SK-N-SH (cell line): ENCODE data around the gene PGK2. TPM values are rescaled to one million over a fixed set of nuclear protein-coding genes. Genes with fewer than 3 reads are reported as not detected.

ENCODE experiments used
- CTCF ChIA-PET: fragments of 300-600, 350-600 bp; formaldehyde crosslinking; extraction: SDS; loops from one replicate; lab custom pipeline; 2021; lab: Yijun Ruan, JAX
- POLR2A ChIA-PET: fragments of 350-600 bp; sonication (Branson Sonifier 250); formaldehyde crosslinking; extraction: SDS; loops from one replicate; lab custom pipeline; 2020; ENCODE audit warnings: antibody characterized with exemption, inconsistent platforms; lab: Yijun Ruan, JAX
- DNase-seq: peaks from one replicate; pipeline ENCODE4 v3.0.0; 2012
- H2AFZ ChIP-seq: fragments of 200-600 bp; sonication (generic); 2 replicates; pipeline ENCODE4 v1.8.1; 2016; ENCODE audit warnings: antibody characterized with exemption, mild to moderate bottlenecking, low read depth
- H3F3A ChIP-seq: fragments of 200-600 bp; sonication (generic); replicated peaks from 2 replicates; pipeline ENCODE3; 2016; ENCODE audit warnings: antibody characterized with exemption, mild to moderate bottlenecking; ENCODE audit not compliant: insufficient read depth
- H3K27ac ChIP-seq, 2 experiments: fragments of 200-500 bp in 1 of 2; fragments of 200-600 bp in 1 of 2; sonication (Bioruptor generic) in 1 of 2; sonication (generic), shearing (Covaris generic) in 1 of 2; 2 replicates each; pipeline versions ENCODE4 v1.5.1 to v1.6.1; 2014 to 2016; ENCODE audit warnings: low read depth in 2 of 2, inconsistent platforms in 1 of 2, low read length in 1 of 2, mild to moderate bottlenecking in 1 of 2, mixed read lengths in 1 of 2
- H3K27me3 ChIP-seq: fragments of 200-600 bp; sonication (generic), shearing (Covaris generic); 2 replicates; pipeline ENCODE4 v1.6.1; 2016; ENCODE audit warnings: mixed run types; ENCODE audit not compliant: insufficient read depth
- H3K36me3 ChIP-seq, 2 experiments: fragments of 200-500 bp in 1 of 2; fragments of 200-600 bp in 1 of 2; sonication (Bioruptor generic) in 1 of 2; sonication (generic) in 1 of 2; replicated peaks in 1 of 2; 2 replicates each; pipeline versions ENCODE3 to v1.5.1; 2014 to 2016; ENCODE audit warnings: low read length in 1 of 2, mild to moderate bottlenecking in 1 of 2; ENCODE audit not compliant: insufficient read depth in 2 of 2, control insufficient read depth in 1 of 2
- H3K4me1 ChIP-seq, 2 experiments: fragments of 200-500 bp in 1 of 2; fragments of 200-600 bp in 1 of 2; sonication (Bioruptor generic) in 1 of 2; sonication (generic), shearing (Covaris generic) in 1 of 2; 2 replicates each; pipeline versions ENCODE4 v1.5.1 to v1.6.1; 2014 to 2016; ENCODE audit warnings: low read depth in 1 of 2, low read length in 1 of 2, mixed run types in 1 of 2; ENCODE audit not compliant: insufficient read depth in 2 of 2, control insufficient read depth in 1 of 2
- H3K4me2 ChIP-seq: fragments of 200-600 bp; sonication (generic), shearing (Covaris generic); 2 replicates; pipeline ENCODE4 v1.6.1; 2017; ENCODE audit warnings: mixed run types
- H3K4me3 ChIP-seq, 2 experiments: fragments of 200-500 bp in 1 of 2; fragments of 200-600 bp in 1 of 2; sonication (Bioruptor generic) in 1 of 2; sonication (generic), shearing (Covaris generic) in 1 of 2; 2 replicates each; pipeline versions ENCODE4 v1.5.1 to v1.8.1; 2014 to 2016; ENCODE audit warnings: low read depth in 2 of 2, inconsistent platforms in 1 of 2, low read length in 1 of 2, mild to moderate bottlenecking in 1 of 2, mixed read lengths in 1 of 2, moderate library complexity in 1 of 2
- H3K79me2 ChIP-seq: fragments of 200-600 bp; sonication (generic); 2 replicates; pipeline ENCODE4 v1.8.1; 2017; ENCODE audit warnings: mild to moderate bottlenecking; ENCODE audit not compliant: insufficient read depth
- H3K9ac ChIP-seq: fragments of 200-600 bp; sonication (generic); 2 replicates; pipeline ENCODE4 v1.6.1; 2017; ENCODE audit warnings: mixed run types
- H3K9me2 ChIP-seq: fragments of 200-600 bp; sonication (generic); 2 replicates; pipeline ENCODE4 v1.6.1; 2017; ENCODE audit warnings: mixed run types
- H3K9me3 ChIP-seq: fragments of 200-600 bp; sonication (generic); 2 replicates; pipeline ENCODE4 v1.6.1; 2017; ENCODE audit warnings: mixed run types, mild to moderate bottlenecking, moderate library complexity
- H4K20me1 ChIP-seq: fragments of 200-600 bp; sonication (generic); 2 replicates; pipeline ENCODE4 v1.6.1; 2017; ENCODE audit warnings: mild to moderate bottlenecking, mixed run types; ENCODE audit not compliant: insufficient read depth
- FOXJ3 ChIP-seq: sonication (generic); formaldehyde crosslinking; IDR thresholded peaks from 2 replicates; pipeline ENCODE4 v1.5.1; 2020; ENCODE audit warnings: mild to moderate bottlenecking, missing genetic modification reagents
- GABPA ChIP-seq: IDR thresholded peaks from 2 replicates; pipeline ENCODE4 v1.4.0; 2012; ENCODE audit warnings: low read depth, mild to moderate bottlenecking
- GATA2 ChIP-seq: sonication (generic); formaldehyde crosslinking; IDR thresholded peaks from 2 replicates; pipeline ENCODE4 v1.5.0; 2020; ENCODE audit warnings: mild to moderate bottlenecking, missing genetic modification reagents
- JUND ChIP-seq: IDR thresholded peaks from 2 replicates; pipeline ENCODE4 v1.4.0; 2012
- NFIC ChIP-seq: IDR thresholded peaks from 2 replicates; pipeline ENCODE4 v1.4.0; 2012; ENCODE audit warnings: borderline replicate concordance
- PBX3 ChIP-seq: IDR thresholded peaks from 2 replicates; pipeline ENCODE4; 2012
- RCOR1 ChIP-seq: fragments of 150-350 bp; IDR thresholded peaks from 2 replicates; pipeline ENCODE4 v1.6.1; 2017; ENCODE audit warnings: antibody characterized with exemption, low read length
- RFX5 ChIP-seq: IDR thresholded peaks from 2 replicates; pipeline ENCODE4 v1.6.1; 2012; ENCODE audit warnings: mild to moderate bottlenecking, improper control_type of control experiment, low read length
- SMC3 ChIP-seq: IDR thresholded peaks from 2 replicates; pipeline ENCODE4 v1.6.1; 2012; ENCODE audit warnings: low read depth, low read length, improper control_type of control experiment
- TAF1 ChIP-seq: IDR thresholded peaks from 2 replicates; pipeline ENCODE4 v1.6.1; 2012; ENCODE audit warnings: low read depth, mild to moderate bottlenecking, low read length, moderate library complexity, borderline replicate concordance
- YY1 ChIP-seq: IDR thresholded peaks from 2 replicates; pipeline ENCODE4 v1.4.0; 2012; ENCODE audit warnings: low read depth, mild to moderate bottlenecking
- WGBS: methylation state at CpG from one replicate; pipeline ENCODE4 v1.1.6; 2017; ENCODE audit warnings: low lambda C conversion rate; 5-methylcytosine and 5-hydroxymethylcytosine counted together
- polyA plus RNA-seq, 3 experiments: library from polyadenylated mRNA; depleted of rRNA; stranded (reverse); fragments of >200 nt; gene quantifications; 2 replicates each; pipeline ENCODE4 v1.2.3, GENCODE V29; 2012
- TF ChIP-seq, protein P1 (sequence below): IDR thresholded peaks from 2 replicates; pipeline ENCODE4 v1.4.0; 2012; ENCODE audit warnings: low read depth
- TF ChIP-seq, protein P2 (sequence below): fragments of 150-350 bp; IDR thresholded peaks from 2 replicates; pipeline ENCODE4 v1.6.1; 2017; ENCODE audit warnings: antibody characterized with exemption, low read length, low read depth, borderline replicate concordance
- TF ChIP-seq, protein P3 (sequence below): IDR thresholded peaks from 2 replicates; pipeline ENCODE4 v1.4.0; 2012; ENCODE audit warnings: low read depth, borderline replicate concordance

PGK2 gene
- polyA plus RNA-seq, 1 of the 3 experiments (the other 2 are of a cell fraction), result not detected

DNA sequence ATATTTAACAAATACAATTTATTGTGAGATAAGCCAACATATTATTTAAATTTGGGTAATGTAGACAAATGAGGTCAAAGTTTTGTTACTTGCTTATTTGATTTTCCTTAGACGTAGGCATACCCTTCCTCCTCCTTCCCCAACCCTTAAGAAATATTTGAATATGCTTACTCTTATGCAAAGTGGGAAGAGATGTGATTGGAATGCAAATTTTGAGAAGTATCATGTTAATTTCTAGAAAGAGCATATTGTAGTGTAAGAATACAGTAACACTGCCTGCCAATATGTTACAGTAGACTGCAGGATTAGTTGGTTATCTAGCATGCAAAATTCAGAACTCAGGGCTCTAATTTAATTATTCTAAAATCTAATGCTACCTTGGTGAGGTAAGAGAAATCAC, 46.3 kb upstream of the PGK2 start:
- H3K27ac ChIP-seq, result no peak overlapping the region
- no peak for DNase-seq
- POLR2A ChIA-PET, result no interaction called here
- TF ChIP-seq RCOR1 (no peak), JUND (no peak), PBX3 (no peak), GATA2 (no peak), SMC3 (no peak), FOXJ3 (CRISPR knock-in tag) (no peak), YY1 (no peak), GABPA (no peak), NFIC (no peak), TAF1 (no peak), RFX5 (no peak)
- TF ChIP-seq, protein P1, sequence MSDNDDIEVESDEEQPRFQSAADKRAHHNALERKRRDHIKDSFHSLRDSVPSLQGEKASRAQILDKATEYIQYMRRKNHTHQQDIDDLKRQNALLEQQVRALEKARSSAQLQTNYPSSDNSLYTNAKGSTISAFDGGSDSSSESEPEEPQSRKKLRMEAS, result no peak
- TF ChIP-seq, protein P2, sequence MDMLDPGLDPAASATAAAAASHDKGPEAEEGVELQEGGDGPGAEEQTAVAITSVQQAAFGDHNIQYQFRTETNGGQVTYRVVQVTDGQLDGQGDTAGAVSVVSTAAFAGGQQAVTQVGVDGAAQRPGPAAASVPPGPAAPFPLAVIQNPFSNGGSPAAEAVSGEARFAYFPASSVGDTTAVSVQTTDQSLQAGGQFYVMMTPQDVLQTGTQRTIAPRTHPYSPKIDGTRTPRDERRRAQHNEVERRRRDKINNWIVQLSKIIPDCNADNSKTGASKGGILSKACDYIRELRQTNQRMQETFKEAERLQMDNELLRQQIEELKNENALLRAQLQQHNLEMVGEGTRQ, result no peak
- TF ChIP-seq, protein P3, sequence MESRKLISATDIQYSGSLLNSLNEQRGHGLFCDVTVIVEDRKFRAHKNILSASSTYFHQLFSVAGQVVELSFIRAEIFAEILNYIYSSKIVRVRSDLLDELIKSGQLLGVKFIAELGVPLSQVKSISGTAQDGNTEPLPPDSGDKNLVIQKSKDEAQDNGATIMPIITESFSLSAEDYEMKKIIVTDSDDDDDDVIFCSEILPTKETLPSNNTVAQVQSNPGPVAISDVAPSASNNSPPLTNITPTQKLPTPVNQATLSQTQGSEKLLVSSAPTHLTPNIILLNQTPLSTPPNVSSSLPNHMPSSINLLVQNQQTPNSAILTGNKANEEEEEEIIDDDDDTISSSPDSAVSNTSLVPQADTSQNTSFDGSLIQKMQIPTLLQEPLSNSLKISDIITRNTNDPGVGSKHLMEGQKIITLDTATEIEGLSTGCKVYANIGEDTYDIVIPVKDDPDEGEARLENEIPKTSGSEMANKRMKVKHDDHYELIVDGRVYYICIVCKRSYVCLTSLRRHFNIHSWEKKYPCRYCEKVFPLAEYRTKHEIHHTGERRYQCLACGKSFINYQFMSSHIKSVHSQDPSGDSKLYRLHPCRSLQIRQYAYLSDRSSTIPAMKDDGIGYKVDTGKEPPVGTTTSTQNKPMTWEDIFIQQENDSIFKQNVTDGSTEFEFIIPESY, result no peak
- TF ChIP-seq, all 33 proteins: peak for 0
- no peaks in the 10 kb centered on the region for H3K4me1 ChIP-seq
- H3K9me3 ChIP-seq, result no peaks in the 10 kb centered on the region
- H3K79me2 ChIP-seq, result no peaks in the 10 kb centered on the region
- no peak overlapping the region for H3K4me2 ChIP-seq
- no peak overlapping the region for H3K4me3 ChIP-seq
- no peaks in the 10 kb centered on the region for H3K36me3 ChIP-seq
- H2AFZ ChIP-seq, result no peak overlapping the region
- peaks cover 5% of the 10 kb centered on the region; the same call in 1 of the 2 replicates for H3K9me2 ChIP-seq
- H3F3A ChIP-seq, result no peaks in the 10 kb centered on the region
- peaks cover 8% of the 10 kb centered on the region; the same call in 1 of the 2 replicates for H3K27me3 ChIP-seq
- 5% methylated on average over 1 of the region's 1 CpG for WGBS
- H3K9ac ChIP-seq, result no peak overlapping the region
- no peaks in the 10 kb centered on the region for H4K20me1 ChIP-seq
- CTCF ChIA-PET, result interaction anchor here (1.0 kb wide), 1 partner anchor 14 kb away, joined by 4 read pairs; no protein-coding TSS in a partner anchor
